NCI-H1436 (cell line): ENCODE results near the gene SPEF2.

ENCODE experiments used
- DNase-seq: peaks from one replicate; lab custom pipeline; 2025; lab: John Stamatoyannopoulos, UW

The SPEF2 gene

GRCh38 chr5:35780236-35780635 lies 162.6 kb downstream of the SPEF2 start:
- no peak for DNase-seq

- DNase-seq: no peak
These were observed 163.6 kb downstream of the SPEF2 start for GRCh38 chr5:35781181-35781790.

GRCh38 chr5:35783551-35783950 lies 165.9 kb downstream of the SPEF2 start:
- no peak for DNase-seq

GRCh38 chr5:35785601-35786085 lies 168.0 kb downstream of the SPEF2 start:
- DNase-seq: no peak

GRCh38 chr5:35788724-35789123 lies 171.1 kb downstream of the SPEF2 start:
- DNase-seq: no peak

GRCh38 chr5:35789732-35790456 lies 172.2 kb downstream of the SPEF2 start:
- DNase-seq: no peak

GRCh38 chr5:35790457-35790822 lies 172.8 kb downstream of the SPEF2 start:
- DNase-seq: no peak

GRCh38 chr5:35794328-35794619 lies 176.6 kb downstream of the SPEF2 start:
- no peak for DNase-seq

- no peak for DNase-seq
These were observed 177.2 kb downstream of the SPEF2 start for GRCh38 chr5:35794684-35795375.

GRCh38 chr5:35799181-35799580 lies 181.5 kb downstream of the SPEF2 start:
- DNase-seq: no peak

GRCh38 chr5:35799753-35800152 lies 182.1 kb downstream of the SPEF2 start:
- no peak for DNase-seq

- peak; percentile 39 for DNase-seq
These were observed 185.6 kb downstream of the SPEF2 start for GRCh38 chr5:35803191-35803651.

- DNase-seq: no peak
These were observed 186.6 kb downstream of the SPEF2 start for GRCh38 chr5:35804201-35804653.

GRCh38 chr5:35804841-35805240 lies 187.2 kb downstream of the SPEF2 start:
- no peak for DNase-seq

- no peak for DNase-seq
These were observed 192.9 kb downstream of the SPEF2 start for GRCh38 chr5:35810601-35811000.

GRCh38 chr5:35811108-35811741 lies 193.6 kb downstream of the SPEF2 start:
- DNase-seq: no peak

- no peak for DNase-seq
These were observed 195.9 kb downstream of the SPEF2 start for GRCh38 chr5:35813521-35813920.

GRCh38 chr5:35815089-35815936 lies 197.7 kb downstream of the SPEF2 start:
- DNase-seq: no peak

GRCh38 chr5:35816881-35817521 lies 199.3 kb downstream of the SPEF2 start:
- DNase-seq: no peak

GRCh38 chr5:35819026-35819425 lies 201.4 kb downstream of the SPEF2 start:
- DNase-seq: no peak

GRCh38 chr5:35819668-35820067 lies 202.0 kb downstream of the SPEF2 start:
- DNase-seq: no peak
